ENCODE data around the gene NFIX. TPM values are rescaled to one million over a fixed set of nuclear protein-coding genes. Genes with fewer than 3 reads are reported as not detected.

Gene NFIX
- total RNA-seq, 1 experiment from 2014 or later = 16.4 TPM

DNA sequence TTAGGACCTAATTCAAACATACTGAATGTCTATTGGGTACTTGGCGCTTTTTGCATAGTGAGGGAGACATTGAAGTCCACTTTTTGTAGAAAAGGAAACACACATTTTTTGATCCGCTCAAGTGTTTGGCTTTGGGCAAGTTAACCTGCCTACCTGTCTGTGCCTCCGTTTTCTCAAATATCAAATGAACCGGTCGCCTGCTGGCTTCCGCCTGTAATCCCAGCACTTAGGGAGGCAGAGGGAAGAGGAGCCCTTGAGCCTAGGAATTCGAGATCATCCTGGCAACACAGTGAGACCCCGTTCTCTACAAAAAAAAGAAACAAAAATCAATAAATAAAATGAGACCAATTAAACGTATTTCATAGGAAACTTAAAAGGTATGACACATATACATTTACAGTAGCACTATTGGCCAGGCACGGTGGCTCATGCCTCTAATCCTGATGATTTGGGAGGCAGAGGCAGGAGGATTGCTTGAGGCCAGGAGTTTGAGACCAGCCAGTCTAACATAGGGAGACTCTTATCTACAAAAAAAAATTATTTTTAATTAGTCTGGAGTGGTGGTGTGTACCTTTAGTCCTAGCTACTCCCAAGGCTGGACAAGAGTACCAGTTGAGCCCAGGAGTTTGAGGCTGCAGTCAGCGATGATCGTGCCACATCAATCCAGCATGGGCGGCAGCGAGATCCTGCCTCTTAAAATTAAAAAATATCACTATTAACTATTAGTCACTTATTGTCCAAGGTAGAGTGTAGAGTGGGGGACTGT lies 48.4 kb upstream of the NFIX start:
- Mint-ChIP-seq H3K4me3 (ENCODE audit: low read depth, unreplicated experiment) (peak overlapping the region; percentile 79), H3K36me3 (ENCODE audit: insufficient read depth, unreplicated experiment) (peaks cover 91% of the 10 kb centered on the region), H3K27me3 (ENCODE audit: unreplicated experiment) (no peaks in the 10 kb centered on the region), H3K4me1 (ENCODE audit: low read depth, unreplicated experiment) (peaks cover 9% of the 10 kb centered on the region), H3K27ac (ENCODE audit: unreplicated experiment) (peak overlapping the region; percentile 47), H3K9me3 (ENCODE audit: low read depth, unreplicated experiment) (no peaks in the 10 kb centered on the region)
- CTCF ChIA-PET = interaction anchor here (0.7 kb wide), 2 partner anchors 9 to 57 kb away, joined by 5 read pairs; no protein-coding TSS in a partner anchor
- TF ChIP-seq, protein P1, sequence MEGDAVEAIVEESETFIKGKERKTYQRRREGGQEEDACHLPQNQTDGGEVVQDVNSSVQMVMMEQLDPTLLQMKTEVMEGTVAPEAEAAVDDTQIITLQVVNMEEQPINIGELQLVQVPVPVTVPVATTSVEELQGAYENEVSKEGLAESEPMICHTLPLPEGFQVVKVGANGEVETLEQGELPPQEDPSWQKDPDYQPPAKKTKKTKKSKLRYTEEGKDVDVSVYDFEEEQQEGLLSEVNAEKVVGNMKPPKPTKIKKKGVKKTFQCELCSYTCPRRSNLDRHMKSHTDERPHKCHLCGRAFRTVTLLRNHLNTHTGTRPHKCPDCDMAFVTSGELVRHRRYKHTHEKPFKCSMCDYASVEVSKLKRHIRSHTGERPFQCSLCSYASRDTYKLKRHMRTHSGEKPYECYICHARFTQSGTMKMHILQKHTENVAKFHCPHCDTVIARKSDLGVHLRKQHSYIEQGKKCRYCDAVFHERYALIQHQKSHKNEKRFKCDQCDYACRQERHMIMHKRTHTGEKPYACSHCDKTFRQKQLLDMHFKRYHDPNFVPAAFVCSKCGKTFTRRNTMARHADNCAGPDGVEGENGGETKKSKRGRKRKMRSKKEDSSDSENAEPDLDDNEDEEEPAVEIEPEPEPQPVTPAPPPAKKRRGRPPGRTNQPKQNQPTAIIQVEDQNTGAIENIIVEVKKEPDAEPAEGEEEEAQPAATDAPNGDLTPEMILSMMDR (IDR thresholded peaks at IDR 0.05; ENCODE audit: unreplicated experiment) = no peak
- DNase-seq = no peak
- BruUV-seq (replicated peaks) = TSS peak; percentile 25
- intact Hi-C loops (cut with micrococcal nuclease; ENCODE audit: unreplicated experiment) = no loop called here

DNA sequence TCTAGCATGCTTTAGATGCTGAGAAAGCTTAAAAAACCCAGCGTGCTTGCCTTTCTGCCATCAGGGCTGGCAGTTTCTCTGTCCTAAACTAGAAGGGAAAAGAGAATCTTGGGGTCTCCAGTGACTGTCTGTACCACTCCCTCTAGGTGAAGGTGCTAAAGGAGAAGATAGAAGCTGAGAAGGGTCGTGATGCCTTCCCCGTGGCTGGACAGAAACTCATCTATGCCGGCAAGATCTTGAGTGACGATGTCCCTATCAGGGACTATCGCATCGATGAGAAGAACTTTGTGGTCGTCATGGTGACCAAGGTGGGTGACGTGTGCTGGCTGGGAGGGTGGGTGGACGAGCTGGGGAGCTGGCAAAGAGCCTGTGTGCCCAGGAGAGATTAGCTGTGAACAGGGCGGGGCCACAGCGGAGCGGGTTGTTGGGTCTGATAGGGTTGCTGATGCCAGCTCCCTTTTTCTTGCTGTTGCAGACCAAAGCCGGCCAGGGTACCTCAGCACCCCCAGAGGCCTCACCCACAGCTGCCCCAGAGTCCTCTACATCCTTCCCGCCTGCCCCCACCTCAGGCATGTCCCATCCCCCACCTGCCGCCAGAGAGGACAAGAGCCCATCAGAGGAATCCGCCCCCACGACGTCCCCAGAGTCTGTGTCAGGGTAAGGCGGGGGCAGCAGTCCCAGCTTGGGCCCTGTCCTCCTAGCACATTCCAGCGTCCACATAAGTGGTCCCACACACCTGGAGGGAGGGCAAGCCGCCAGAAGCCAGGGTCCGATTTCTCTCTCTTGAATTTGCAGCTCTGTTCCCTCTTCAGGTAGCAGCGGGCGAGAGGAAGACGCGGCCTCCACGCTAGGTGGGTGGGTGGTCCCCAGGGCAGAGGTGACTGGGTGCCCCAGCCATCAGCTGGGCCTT lies 47.3 kb upstream of the NFIX start:
- DNase-seq = no peak
- H3K27ac Mint-ChIP-seq (ENCODE audit: unreplicated experiment) = no peak overlapping the region
- TF ChIP-seq, protein P1 (IDR thresholded peaks at IDR 0.05; ENCODE audit: unreplicated experiment) = no peak
- no peak overlapping the region for H3K4me3 Mint-ChIP-seq (ENCODE audit: low read depth, unreplicated experiment)
- no peaks in the 10 kb centered on the region for H3K9me3 Mint-ChIP-seq (ENCODE audit: low read depth, unreplicated experiment)
- H3K36me3 Mint-ChIP-seq (ENCODE audit: insufficient read depth, unreplicated experiment) = peaks cover 90% of the 10 kb centered on the region
- intact Hi-C loops (cut with micrococcal nuclease; ENCODE audit: unreplicated experiment) = no loop called here
- H3K27me3 Mint-ChIP-seq (ENCODE audit: unreplicated experiment) = no peaks in the 10 kb centered on the region
- BruUV-seq (replicated peaks) = no TSS peak
- peaks cover 9% of the 10 kb centered on the region for H3K4me1 Mint-ChIP-seq (ENCODE audit: low read depth, unreplicated experiment)
- CTCF ChIA-PET = no interaction called here

DNA sequence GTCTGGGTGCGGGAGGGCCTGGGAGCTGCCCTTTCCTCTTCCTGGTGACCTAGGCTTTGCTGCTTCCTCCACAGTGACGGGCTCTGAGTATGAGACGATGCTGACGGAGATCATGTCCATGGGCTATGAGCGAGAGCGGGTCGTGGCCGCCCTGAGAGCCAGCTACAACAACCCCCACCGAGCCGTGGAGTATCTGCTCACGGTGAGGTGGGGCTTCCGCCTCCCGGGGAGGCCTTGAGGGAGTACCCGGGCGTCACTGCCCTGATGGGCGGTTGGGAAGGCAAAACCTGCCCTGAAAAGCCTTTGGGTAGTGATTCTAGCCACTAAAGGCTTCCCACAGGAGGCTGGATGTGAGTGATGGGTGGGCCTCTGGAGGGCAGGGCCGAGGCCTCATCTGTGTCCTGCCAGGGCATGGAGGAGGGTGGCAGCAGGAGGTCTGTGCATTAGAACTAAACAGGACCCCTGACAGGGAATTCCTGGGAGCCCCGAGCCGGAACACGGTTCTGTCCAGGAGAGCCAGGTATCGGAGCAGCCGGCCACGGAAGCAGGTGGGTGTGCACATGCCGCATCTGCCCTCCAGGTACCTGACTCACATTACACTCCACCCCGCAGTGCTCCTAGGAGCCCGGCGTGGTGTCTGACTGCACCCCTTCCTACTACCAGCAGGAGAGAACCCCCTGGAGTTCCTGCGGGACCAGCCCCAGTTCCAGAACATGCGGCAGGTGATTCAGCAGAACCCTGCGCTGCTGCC lies 46.5 kb upstream of the NFIX start:
- H3K4me1 Mint-ChIP-seq (ENCODE audit: low read depth, unreplicated experiment) = peaks cover 3% of the 10 kb centered on the region
- CTCF ChIA-PET = no interaction called here
- TF ChIP-seq, protein P1 (IDR thresholded peaks at IDR 0.05; ENCODE audit: unreplicated experiment) = no peak
- no peaks in the 10 kb centered on the region for H3K9me3 Mint-ChIP-seq (ENCODE audit: low read depth, unreplicated experiment)
- H3K4me3 Mint-ChIP-seq (ENCODE audit: low read depth, unreplicated experiment) = no peak overlapping the region
- no peaks in the 10 kb centered on the region for H3K27me3 Mint-ChIP-seq (ENCODE audit: unreplicated experiment)
- intact Hi-C loops (cut with micrococcal nuclease; ENCODE audit: unreplicated experiment) = no loop called here
- peaks cover 87% of the 10 kb centered on the region for H3K36me3 Mint-ChIP-seq (ENCODE audit: insufficient read depth, unreplicated experiment)
- DNase-seq = no peak
- no TSS peak for BruUV-seq (replicated peaks)
- H3K27ac Mint-ChIP-seq (ENCODE audit: unreplicated experiment) = no peak overlapping the region
